HCT116 (cell line): ENCODE data around the gene TRIM68. TPM values are rescaled to one million over a fixed set of nuclear protein-coding genes. Genes with fewer than 3 reads are reported as not detected.
A peak's percentile ranks its signal among the peaks of the same experiment; 100 is the strongest.

Experiments used
- ATAC-seq: fragments of 200-7000 bp; cut with Tn5 transposase; 2 replicates; pipeline ENCODE4 v1.9.1; 2020; ENCODE audit warnings: mild to moderate bottlenecking, moderate library complexity
- BruUV-seq: library from RNA; stranded (reverse); fragments of 400-500 nt; replicated peaks from 2 replicates; lab custom pipeline; 2021; lab: Mats Ljungman, UMichigan
- CTCF ChIA-PET: fragments of 300-600 bp; sonication (Branson Sonifier 250); formaldehyde crosslinking; loops from one replicate; lab custom pipeline; 2021; ENCODE audit warnings: antibody characterized with exemption; lab: Charles Lee
- POLR2A ChIA-PET: fragments of 300-600, 350-600 bp; sonication (Branson Sonifier 250); formaldehyde crosslinking; loops from one replicate; lab custom pipeline; 2021; ENCODE audit warnings: antibody characterized with exemption; lab: Charles Lee
- RAD21 ChIA-PET, 2 experiments: fragments of 300-600 bp; sonication (Branson Sonifier 250); formaldehyde crosslinking; loops; one replicate each; lab custom pipeline; 2023; ENCODE audit warnings: low total read pairs in 2 of 2; ENCODE audit not compliant: uncharacterized antibody in 2 of 2, unreplicated experiment in 2 of 2, low non-redundant PET in 1 of 2; lab: Charles Lee
- DNase-seq: peaks from one replicate; pipeline ENCODE4 v3.0.0-alpha.2; 2010; ENCODE audit warnings: low read depth, low spot score
- H2AFZ ChIP-seq: fragments of 200-600 bp; shearing (Covaris generic), sonication (generic); 2 replicates; pipeline ENCODE4 v1.6.1; 2017; ENCODE audit warnings: low read depth, mixed run types, mixed read lengths, antibody characterized with exemption, low read length; ENCODE audit not compliant: poor library complexity, severe bottlenecking
- H3K27ac ChIP-seq: 2 replicates; pipeline ENCODE4 v1.5.1; 2012; ENCODE audit warnings: low read depth, low read length
- H3K27me3 ChIP-seq: fragments of 200-600 bp; sonication (generic); 2 replicates; pipeline ENCODE4 v1.6.1; 2016; ENCODE audit warnings: mixed run types, low read length, mixed read lengths; ENCODE audit not compliant: insufficient read depth
- H3K36me3 ChIP-seq, 2 experiments: fragments of 200-500 bp in 1 of 2; fragments of 200-600 bp in 1 of 2; sonication (Bioruptor generic) in 1 of 2; sonication (generic) in 1 of 2; 2 replicates each; pipeline versions ENCODE4 v1.5.1 to v1.6.1; 2014 to 2016; ENCODE audit warnings: low read length in 2 of 2, inconsistent platforms in 1 of 2, mixed read lengths in 1 of 2, mixed run types in 1 of 2; ENCODE audit not compliant: insufficient read depth in 2 of 2, control insufficient read depth in 1 of 2
- H3K4me1 ChIP-seq, 2 experiments: fragments of 200-600 bp in 1 of 2; sonication (generic) in 1 of 2; 2 replicates each; pipeline versions ENCODE4 v1.5.1 to v1.6.1; 2012 to 2017; ENCODE audit warnings: low read length in 2 of 2, inconsistent platforms in 1 of 2, mild to moderate bottlenecking in 1 of 2, mixed read lengths in 1 of 2, mixed run types in 1 of 2, moderate library complexity in 1 of 2; ENCODE audit not compliant: insufficient read depth in 2 of 2, control insufficient read depth in 1 of 2
- H3K4me2 ChIP-seq: fragments of 200-600 bp; sonication (generic); 2 replicates; pipeline ENCODE4 v1.6.1; 2017; ENCODE audit warnings: mixed run types, low read length, mixed read lengths
- H3K4me3 ChIP-seq, 2 experiments: fragments of 200-600 bp in 1 of 2; sonication (generic) in 1 of 2; replicated peaks in 1 of 2; 2 replicates each; pipeline ENCODE4 v1.5.1; 2011 to 2016; ENCODE audit warnings: low read length in 2 of 2, control low read depth in 1 of 2, low read depth in 1 of 2, mild to moderate bottlenecking in 1 of 2, mixed read lengths in 1 of 2, mixed run types in 1 of 2
- H3K79me2 ChIP-seq: fragments of 200-600 bp; sonication (generic); 2 replicates; pipeline ENCODE4 v1.6.1; 2017; ENCODE audit warnings: mild to moderate bottlenecking, mixed run types, low read length, moderate library complexity, mixed read lengths; ENCODE audit not compliant: insufficient read depth
- H3K9ac ChIP-seq: fragments of 200-600 bp; sonication (generic); 2 replicates; pipeline ENCODE4 v1.6.1; 2016; ENCODE audit warnings: low read length, mixed read lengths
- H3K9me2 ChIP-seq: fragments of 200-600 bp; sonication (generic), shearing (Covaris generic); 2 replicates; pipeline ENCODE4 v1.6.1; 2017; ENCODE audit warnings: mixed run types, mild to moderate bottlenecking, moderate library complexity; ENCODE audit not compliant: insufficient read depth
- H3K9me3 ChIP-seq, 2 experiments: fragments of 200-500 bp in 1 of 2; fragments of 200-600 bp in 1 of 2; sonication (Bioruptor generic) in 1 of 2; sonication (generic) in 1 of 2; 2 replicates each; pipeline ENCODE4 v1.6.1; 2014 to 2017; ENCODE audit warnings: low read length in 2 of 2, mixed read lengths in 2 of 2, inconsistent platforms in 1 of 2, low read depth in 1 of 2, mild to moderate bottlenecking in 1 of 2, mixed run types in 1 of 2, moderate library complexity in 1 of 2; ENCODE audit not compliant: control insufficient read depth in 1 of 2, insufficient read depth in 1 of 2
- H4K20me1 ChIP-seq: fragments of 200-600 bp; sonication (generic), shearing (Covaris generic); 2 replicates; pipeline ENCODE4 v1.6.1; 2017; ENCODE audit warnings: mixed run types, mild to moderate bottlenecking, moderate library complexity; ENCODE audit not compliant: insufficient read depth
- CBX3 ChIP-seq: IDR thresholded peaks from 2 replicates; pipeline ENCODE4 v1.6.1; 2012; ENCODE audit warnings: low read depth
- CEBPB ChIP-seq: IDR thresholded peaks from 2 replicates; pipeline ENCODE4 v1.6.1; 2012; ENCODE audit warnings: low read depth
- EGR1 ChIP-seq: IDR thresholded peaks from 2 replicates; pipeline ENCODE4 v1.6.1; 2012; ENCODE audit warnings: low read depth
- EZH2phosphoT487 ChIP-seq: fragments of 200-600 bp; IDR thresholded peaks from 2 replicates; pipeline ENCODE4 v1.6.1; 2018; ENCODE audit warnings: antibody characterized with exemption, borderline replicate concordance
- FOSL1 ChIP-seq: IDR thresholded peaks from 2 replicates; pipeline ENCODE4 v1.6.1; 2012; ENCODE audit warnings: low read depth
- POLR2A ChIP-seq: IDR thresholded peaks from 2 replicates; pipeline ENCODE4 v1.7.0; 2011; ENCODE audit warnings: borderline replicate concordance; ENCODE audit not compliant: insufficient read depth, insufficient read length; ENCODE audit errors: extremely low read depth
- RAD21 ChIP-seq: IDR thresholded peaks from 2 replicates; pipeline ENCODE4 v1.6.1; 2012; ENCODE audit warnings: low read depth, mild to moderate bottlenecking
- intact Hi-C: fragments of 100-400 bp; cut with micrococcal nuclease; formaldehyde crosslinking; loops from 2 replicates; pipeline ENCODE4 v1.10.0; 2022
- total RNA-seq: library from RNA; stranded (reverse); gene quantifications from one replicate; pipeline ENCODE4 v1.2.1, GENCODE V29; 2021; ENCODE audit not compliant: unreplicated experiment
- TF ChIP-seq, protein P1 (sequence below): IDR thresholded peaks from 2 replicates; pipeline ENCODE4 v1.6.1; 2012
- TF ChIP-seq, protein P2 (sequence below): IDR thresholded peaks from 2 replicates; pipeline ENCODE4 v1.6.1; 2012; ENCODE audit warnings: low read depth
- TF ChIP-seq, protein P3 (sequence below): IDR thresholded peaks from 2 replicates; pipeline ENCODE4 v1.6.1; 2011; ENCODE audit warnings: mild to moderate bottlenecking, low read length, moderate library complexity; ENCODE audit not compliant: insufficient replicate concordance; ENCODE audit errors: extremely low read depth

TRIM68 gene
- total RNA-seq, 1 experiment from 2014 or later, result 8.3 TPM

DNA sequence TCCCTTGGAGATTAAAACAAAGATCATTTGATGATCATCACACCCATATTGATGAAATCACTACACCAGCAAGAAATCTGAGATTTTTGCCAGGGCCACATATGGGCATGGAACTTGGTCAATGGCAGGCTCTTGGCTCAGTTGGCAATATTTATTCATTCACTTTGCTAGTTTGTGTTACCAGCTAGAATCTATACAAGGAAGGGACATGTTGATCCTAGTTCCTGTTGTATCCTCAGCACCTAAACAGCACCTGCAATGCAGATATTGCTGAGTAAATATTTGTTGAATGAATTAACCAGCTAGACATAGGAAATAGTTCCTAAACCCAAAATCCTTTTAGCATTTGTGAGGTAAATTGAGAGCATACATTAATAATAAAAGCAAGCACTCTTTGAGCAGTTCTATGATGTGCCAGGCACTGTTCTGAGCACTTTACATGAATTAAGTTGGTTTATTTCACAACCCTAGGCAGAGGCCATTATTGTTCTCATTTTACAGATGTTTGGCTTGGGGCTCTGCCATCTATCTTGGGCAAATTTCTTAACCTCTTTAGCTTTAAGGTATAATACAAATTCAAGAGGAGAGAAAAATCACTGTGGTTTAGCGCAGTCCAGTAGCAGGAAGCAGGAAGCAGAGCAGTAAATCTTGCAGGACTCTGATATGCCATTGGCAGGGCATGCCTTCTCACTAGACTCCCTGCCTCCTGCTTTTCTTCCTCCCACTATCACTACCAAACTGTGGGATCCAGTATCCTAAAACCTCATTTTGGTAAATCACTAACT is 1.6 kb downstream of the TRIM68 start:
- POLR2A ChIA-PET, result no interaction called here
- Histone ChIP-seq H3K79me2 (peaks cover 4% of the 10 kb centered on the region; the same call in 1 of the 2 replicates), H3K9ac (no peak overlapping the region)
- TF ChIP-seq CBX3, result no peak
- no peak for TF ChIP-seq CEBPB
- TF ChIP-seq EGR1, result no peak
- TF ChIP-seq, protein P1, sequence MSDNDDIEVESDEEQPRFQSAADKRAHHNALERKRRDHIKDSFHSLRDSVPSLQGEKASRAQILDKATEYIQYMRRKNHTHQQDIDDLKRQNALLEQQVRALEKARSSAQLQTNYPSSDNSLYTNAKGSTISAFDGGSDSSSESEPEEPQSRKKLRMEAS, result no peak
- TF ChIP-seq, protein P2, sequence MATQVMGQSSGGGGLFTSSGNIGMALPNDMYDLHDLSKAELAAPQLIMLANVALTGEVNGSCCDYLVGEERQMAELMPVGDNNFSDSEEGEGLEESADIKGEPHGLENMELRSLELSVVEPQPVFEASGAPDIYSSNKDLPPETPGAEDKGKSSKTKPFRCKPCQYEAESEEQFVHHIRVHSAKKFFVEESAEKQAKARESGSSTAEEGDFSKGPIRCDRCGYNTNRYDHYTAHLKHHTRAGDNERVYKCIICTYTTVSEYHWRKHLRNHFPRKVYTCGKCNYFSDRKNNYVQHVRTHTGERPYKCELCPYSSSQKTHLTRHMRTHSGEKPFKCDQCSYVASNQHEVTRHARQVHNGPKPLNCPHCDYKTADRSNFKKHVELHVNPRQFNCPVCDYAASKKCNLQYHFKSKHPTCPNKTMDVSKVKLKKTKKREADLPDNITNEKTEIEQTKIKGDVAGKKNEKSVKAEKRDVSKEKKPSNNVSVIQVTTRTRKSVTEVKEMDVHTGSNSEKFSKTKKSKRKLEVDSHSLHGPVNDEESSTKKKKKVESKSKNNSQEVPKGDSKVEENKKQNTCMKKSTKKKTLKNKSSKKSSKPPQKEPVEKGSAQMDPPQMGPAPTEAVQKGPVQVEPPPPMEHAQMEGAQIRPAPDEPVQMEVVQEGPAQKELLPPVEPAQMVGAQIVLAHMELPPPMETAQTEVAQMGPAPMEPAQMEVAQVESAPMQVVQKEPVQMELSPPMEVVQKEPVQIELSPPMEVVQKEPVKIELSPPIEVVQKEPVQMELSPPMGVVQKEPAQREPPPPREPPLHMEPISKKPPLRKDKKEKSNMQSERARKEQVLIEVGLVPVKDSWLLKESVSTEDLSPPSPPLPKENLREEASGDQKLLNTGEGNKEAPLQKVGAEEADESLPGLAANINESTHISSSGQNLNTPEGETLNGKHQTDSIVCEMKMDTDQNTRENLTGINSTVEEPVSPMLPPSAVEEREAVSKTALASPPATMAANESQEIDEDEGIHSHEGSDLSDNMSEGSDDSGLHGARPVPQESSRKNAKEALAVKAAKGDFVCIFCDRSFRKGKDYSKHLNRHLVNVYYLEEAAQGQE, result no peak
- TF ChIP-seq, protein P3, sequence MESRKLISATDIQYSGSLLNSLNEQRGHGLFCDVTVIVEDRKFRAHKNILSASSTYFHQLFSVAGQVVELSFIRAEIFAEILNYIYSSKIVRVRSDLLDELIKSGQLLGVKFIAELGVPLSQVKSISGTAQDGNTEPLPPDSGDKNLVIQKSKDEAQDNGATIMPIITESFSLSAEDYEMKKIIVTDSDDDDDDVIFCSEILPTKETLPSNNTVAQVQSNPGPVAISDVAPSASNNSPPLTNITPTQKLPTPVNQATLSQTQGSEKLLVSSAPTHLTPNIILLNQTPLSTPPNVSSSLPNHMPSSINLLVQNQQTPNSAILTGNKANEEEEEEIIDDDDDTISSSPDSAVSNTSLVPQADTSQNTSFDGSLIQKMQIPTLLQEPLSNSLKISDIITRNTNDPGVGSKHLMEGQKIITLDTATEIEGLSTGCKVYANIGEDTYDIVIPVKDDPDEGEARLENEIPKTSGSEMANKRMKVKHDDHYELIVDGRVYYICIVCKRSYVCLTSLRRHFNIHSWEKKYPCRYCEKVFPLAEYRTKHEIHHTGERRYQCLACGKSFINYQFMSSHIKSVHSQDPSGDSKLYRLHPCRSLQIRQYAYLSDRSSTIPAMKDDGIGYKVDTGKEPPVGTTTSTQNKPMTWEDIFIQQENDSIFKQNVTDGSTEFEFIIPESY, result no peak
- no peak for TF ChIP-seq POLR2A
- TF ChIP-seq FOSL1, result no peak
- TF ChIP-seq EZH2phosphoT487, result no peak
- no peak for TF ChIP-seq RAD21
- TF ChIP-seq, all 23 proteins: peak for 0
- Histone ChIP-seq H4K20me1 (no peaks in the 10 kb centered on the region), H3K9me2 (no peaks in the 10 kb centered on the region), H3K4me3 (peak overlapping the region in 1 of 2 experiments; percentile 80; a peak in 1 of 4 replicates), H3K27me3 (no peaks in the 10 kb centered on the region), H2AFZ (no peak overlapping the region), H3K4me2 (peak overlapping the region; percentile 84), H3K36me3 (no peaks in the 10 kb centered on the region), H3K9me3 (no peaks in the 10 kb centered on the region), H3K27ac (no peak overlapping the region), H3K4me1 (peaks cover 0 to 15% of the 10 kb centered on the region in 2 experiments; a peak in 2 of 4 replicates)
- RAD21 ChIA-PET, result no interaction called here
- intact Hi-C loops, result loop anchor here (1.0 kb wide), 1 partner anchor 419 kb away; no protein-coding TSS in a partner anchor
- CTCF ChIA-PET, result interaction anchor here (1.5 to 2.9 kb wide), 2 partner anchors 419 to 424 kb away, joined by 5 to 13 read pairs; no protein-coding TSS in a partner anchor
- no TSS peak for BruUV-seq
- ATAC-seq (no peak), DNase-seq (no peak)
